SK-N-SH (cell line): Measurements from ENCODE around the gene RER1. TPM values are rescaled to one million over a fixed set of nuclear protein-coding genes. Genes with fewer than 3 reads are reported as not detected.

Source experiments
- CTCF ChIA-PET: fragments of 300-600, 350-600 bp; formaldehyde crosslinking; extraction: SDS; loops from one replicate; lab custom pipeline; 2021; lab: Yijun Ruan, JAX
- POLR2A ChIA-PET: fragments of 350-600 bp; sonication (Branson Sonifier 250); formaldehyde crosslinking; extraction: SDS; loops from one replicate; lab custom pipeline; 2020; ENCODE audit warnings: antibody characterized with exemption, inconsistent platforms; lab: Yijun Ruan, JAX
- DNase-seq: peaks from one replicate; pipeline ENCODE4 v3.0.0; 2012
- H2AFZ ChIP-seq: fragments of 200-600 bp; sonication (generic); 2 replicates; pipeline ENCODE4 v1.8.1; 2016; ENCODE audit warnings: antibody characterized with exemption, mild to moderate bottlenecking, low read depth
- H3F3A ChIP-seq: fragments of 200-600 bp; sonication (generic); replicated peaks from 2 replicates; pipeline ENCODE3; 2016; ENCODE audit warnings: antibody characterized with exemption, mild to moderate bottlenecking; ENCODE audit not compliant: insufficient read depth
- H3K27ac ChIP-seq, 2 experiments: fragments of 200-500 bp in 1 of 2; fragments of 200-600 bp in 1 of 2; sonication (Bioruptor generic) in 1 of 2; sonication (generic), shearing (Covaris generic) in 1 of 2; 2 replicates each; pipeline versions ENCODE4 v1.5.1 to v1.6.1; 2014 to 2016; ENCODE audit warnings: low read depth in 2 of 2, inconsistent platforms in 1 of 2, low read length in 1 of 2, mild to moderate bottlenecking in 1 of 2, mixed read lengths in 1 of 2
- H3K27me3 ChIP-seq: fragments of 200-600 bp; sonication (generic), shearing (Covaris generic); 2 replicates; pipeline ENCODE4 v1.6.1; 2016; ENCODE audit warnings: mixed run types; ENCODE audit not compliant: insufficient read depth
- H3K36me3 ChIP-seq, 2 experiments: fragments of 200-500 bp in 1 of 2; fragments of 200-600 bp in 1 of 2; sonication (Bioruptor generic) in 1 of 2; sonication (generic) in 1 of 2; replicated peaks in 1 of 2; 2 replicates each; pipeline versions ENCODE3 to v1.5.1; 2014 to 2016; ENCODE audit warnings: low read length in 1 of 2, mild to moderate bottlenecking in 1 of 2; ENCODE audit not compliant: insufficient read depth in 2 of 2, control insufficient read depth in 1 of 2
- H3K4me1 ChIP-seq, 2 experiments: fragments of 200-500 bp in 1 of 2; fragments of 200-600 bp in 1 of 2; sonication (Bioruptor generic) in 1 of 2; sonication (generic), shearing (Covaris generic) in 1 of 2; 2 replicates each; pipeline versions ENCODE4 v1.5.1 to v1.6.1; 2014 to 2016; ENCODE audit warnings: low read depth in 1 of 2, low read length in 1 of 2, mixed run types in 1 of 2; ENCODE audit not compliant: insufficient read depth in 2 of 2, control insufficient read depth in 1 of 2
- H3K4me2 ChIP-seq: fragments of 200-600 bp; sonication (generic), shearing (Covaris generic); 2 replicates; pipeline ENCODE4 v1.6.1; 2017; ENCODE audit warnings: mixed run types
- H3K4me3 ChIP-seq, 2 experiments: fragments of 200-500 bp in 1 of 2; fragments of 200-600 bp in 1 of 2; sonication (Bioruptor generic) in 1 of 2; sonication (generic), shearing (Covaris generic) in 1 of 2; 2 replicates each; pipeline versions ENCODE4 v1.5.1 to v1.8.1; 2014 to 2016; ENCODE audit warnings: low read depth in 2 of 2, inconsistent platforms in 1 of 2, low read length in 1 of 2, mild to moderate bottlenecking in 1 of 2, mixed read lengths in 1 of 2, moderate library complexity in 1 of 2
- H3K79me2 ChIP-seq: fragments of 200-600 bp; sonication (generic); 2 replicates; pipeline ENCODE4 v1.8.1; 2017; ENCODE audit warnings: mild to moderate bottlenecking; ENCODE audit not compliant: insufficient read depth
- H3K9ac ChIP-seq: fragments of 200-600 bp; sonication (generic); 2 replicates; pipeline ENCODE4 v1.6.1; 2017; ENCODE audit warnings: mixed run types
- H3K9me2 ChIP-seq: fragments of 200-600 bp; sonication (generic); 2 replicates; pipeline ENCODE4 v1.6.1; 2017; ENCODE audit warnings: mixed run types
- H3K9me3 ChIP-seq: fragments of 200-600 bp; sonication (generic); 2 replicates; pipeline ENCODE4 v1.6.1; 2017; ENCODE audit warnings: mixed run types, mild to moderate bottlenecking, moderate library complexity
- H4K20me1 ChIP-seq: fragments of 200-600 bp; sonication (generic); 2 replicates; pipeline ENCODE4 v1.6.1; 2017; ENCODE audit warnings: mild to moderate bottlenecking, mixed run types; ENCODE audit not compliant: insufficient read depth
- CHD2 ChIP-seq: fragments of 150-350 bp; IDR thresholded peaks from 2 replicates; pipeline ENCODE4 v1.6.1; 2018; ENCODE audit warnings: low read length; ENCODE audit not compliant: partially characterized antibody
- EZH2phosphoT487 ChIP-seq: fragments of 200-600 bp; sonication (generic); IDR thresholded peaks from 2 replicates; pipeline ENCODE4 v1.6.1; 2017; ENCODE audit warnings: low read depth, mixed run types, mild to moderate bottlenecking, antibody characterized with exemption, moderate library complexity, borderline replicate concordance
- FOXJ3 ChIP-seq: sonication (generic); formaldehyde crosslinking; IDR thresholded peaks from 2 replicates; pipeline ENCODE4 v1.5.1; 2020; ENCODE audit warnings: mild to moderate bottlenecking, missing genetic modification reagents
- GABPA ChIP-seq: IDR thresholded peaks from 2 replicates; pipeline ENCODE4 v1.4.0; 2012; ENCODE audit warnings: low read depth, mild to moderate bottlenecking
- JUND ChIP-seq: IDR thresholded peaks from 2 replicates; pipeline ENCODE4 v1.4.0; 2012
- MEF2A ChIP-seq: IDR thresholded peaks from 2 replicates; pipeline ENCODE4 v1.4.0; 2012; ENCODE audit warnings: low read depth, borderline replicate concordance
- PBX3 ChIP-seq: IDR thresholded peaks from 2 replicates; pipeline ENCODE4; 2012
- POLR2AphosphoS5 ChIP-seq: IDR thresholded peaks from 2 replicates; pipeline ENCODE4 v1.6.1; 2012; ENCODE audit warnings: low read depth, low read length
- RAD21 ChIP-seq: IDR thresholded peaks from 2 replicates; pipeline ENCODE4 v1.6.1; 2012; ENCODE audit warnings: mild to moderate bottlenecking, low read length
- RFX5 ChIP-seq: IDR thresholded peaks from 2 replicates; pipeline ENCODE4 v1.6.1; 2012; ENCODE audit warnings: mild to moderate bottlenecking, improper control_type of control experiment, low read length
- RXRA ChIP-seq: IDR thresholded peaks from 2 replicates; pipeline ENCODE4 v1.4.0; 2012; ENCODE audit warnings: low read depth, mild to moderate bottlenecking, borderline replicate concordance
- SIN3A ChIP-seq: IDR thresholded peaks from 2 replicates; pipeline ENCODE4 v1.6.1; 2012; ENCODE audit warnings: low read depth, mild to moderate bottlenecking, low read length, moderate library complexity, borderline replicate concordance
- YY1 ChIP-seq: IDR thresholded peaks from 2 replicates; pipeline ENCODE4 v1.4.0; 2012; ENCODE audit warnings: low read depth, mild to moderate bottlenecking
- ZBTB33 ChIP-seq: IDR thresholded peaks from 2 replicates; pipeline ENCODE4 v1.4.0; 2012; ENCODE audit warnings: low read depth, borderline replicate concordance
- WGBS: methylation state at CpG from one replicate; pipeline ENCODE4 v1.1.6; 2017; ENCODE audit warnings: low lambda C conversion rate; 5-methylcytosine and 5-hydroxymethylcytosine counted together
- polyA plus RNA-seq, 3 experiments: library from polyadenylated mRNA; depleted of rRNA; stranded (reverse); fragments of >200 nt; gene quantifications; 2 replicates each; pipeline ENCODE4 v1.2.3, GENCODE V29; 2012

Gene RER1
- polyA plus RNA-seq, 1 of the 3 experiments (the other 2 are of a cell fraction), result 181 TPM

GRCh38 chr1:2391931-2392509 is 379 bp downstream of the RER1 start:
- H3K4me3 ChIP-seq, result peak overlapping the region; percentile 77 to 97
- H3K36me3 ChIP-seq, result peaks cover 12 to 52% of the 10 kb centered on the region in 2 experiments
- no peaks in the 10 kb centered on the region for H3K9me2 ChIP-seq
- H3K4me1 ChIP-seq, result peaks cover 0 to 24% of the 10 kb centered on the region in 2 experiments; a peak in 2 of 4 replicates
- DNase-seq, result no peak
- peak overlapping the region; percentile 95 for H3K4me2 ChIP-seq
- H3K9ac ChIP-seq, result peak overlapping the region; percentile 76
- POLR2A ChIA-PET, result interaction anchor here (0.7 to 1.2 kb wide), 8 partner anchors 10 to 1404 kb away, joined by 3 to 6 read pairs (median 4); partner anchors contain the start of genes FAAP20, LRRC47 and PANK4
- peaks cover 69% of the 10 kb centered on the region for H3K79me2 ChIP-seq
- no peaks in the 10 kb centered on the region for H3K9me3 ChIP-seq
- H4K20me1 ChIP-seq, result peaks cover 35% of the 10 kb centered on the region
- no peaks in the 10 kb centered on the region for H3F3A ChIP-seq
- TF ChIP-seq RFX5 (no peak), MEF2A (no peak), CHD2 (no peak), PBX3 (no peak), YY1 (no peak), SIN3A (no peak), RXRA (no peak), RAD21 (no peak)
- CTCF ChIA-PET, result interaction anchor here (0.6 to 7.8 kb wide), 7 partner anchors 8 to 218 kb away, joined by 3 to 64 read pairs (median 7); partner anchors contain the start of gene FAAP20
- peak overlapping the region in 1 of 2 experiments; percentile 76; a peak in 3 of 4 replicates for H3K27ac ChIP-seq
- no peaks in the 10 kb centered on the region for H3K27me3 ChIP-seq
- H2AFZ ChIP-seq, result no peak overlapping the region
- 0% methylated on average over 4 of the region's 62 CpGs for WGBS

GRCh38 chr1:2392686-2393085 is 1.0 kb downstream of the RER1 start:
- Histone ChIP-seq H3K4me1 (peaks cover 0 to 24% of the 10 kb centered on the region in 2 experiments; a peak in 2 of 4 replicates), H3K9me3 (no peaks in the 10 kb centered on the region), H4K20me1 (peaks cover 35% of the 10 kb centered on the region), H3K4me3 (peak overlapping the region; percentile 77 to 97), H3K9ac (peak overlapping the region; percentile 76), H2AFZ (no peak overlapping the region), H3K36me3 (peaks cover 16 to 52% of the 10 kb centered on the region in 2 experiments), H3K27ac (no peak overlapping the region; a peak in 1 of 4 replicates), H3K4me2 (peak overlapping the region; percentile 95), H3K79me2 (peaks cover 76% of the 10 kb centered on the region), H3K9me2 (no peaks in the 10 kb centered on the region), H3F3A (no peaks in the 10 kb centered on the region)
- no peak for DNase-seq
- POLR2A ChIA-PET, result interaction anchor here (1.4 kb wide), 1 partner anchor 183 kb away, joined by 4 read pairs; no protein-coding TSS in a partner anchor
- WGBS, result 35% methylated on average over 15 of the region's 16 CpGs
- TF ChIP-seq ZBTB33 (no peak), JUND (no peak), EZH2phosphoT487 (no peak), POLR2AphosphoS5 (no peak), FOXJ3 (CRISPR knock-in tag) (no peak), GABPA (no peak)
- TF ChIP-seq, all 33 proteins: peak for 0
- no peaks in the 10 kb centered on the region for H3K27me3 ChIP-seq
- CTCF ChIA-PET, result interaction anchor here (0.8 to 7.8 kb wide), 3 partner anchors 9 to 197 kb away, joined by 3 to 64 read pairs (median 7); partner anchors contain the start of gene FAAP20
